MM.1S (cell line): ENCODE measurements around the gene THAP12.
"Not testable (repeated sequence)": the region's sequence is repeated elsewhere in the genome, so short reads cannot be mapped to it uniquely, and the experiment has no call there.

Experiments used
- DNase-seq: peaks from one replicate; pipeline ENCODE4 v3.0.0-alpha.2; 2015
- H2AFZ ChIP-seq: fragments of 300-600 bp; sonication (generic); 2 replicates; pipeline ENCODE4 v1.6.0; 2016; ENCODE audit warnings: antibody characterized with exemption, low read length
- H3F3A ChIP-seq: fragments of 300-600 bp; sonication (generic); 2 replicates; pipeline ENCODE4 v1.6.1; 2016; ENCODE audit warnings: mild to moderate bottlenecking, antibody characterized with exemption, low read length, moderate library complexity, mixed read lengths; ENCODE audit not compliant: insufficient read depth
- H3K27ac ChIP-seq: fragments of 300-600 bp; sonication (generic); 2 replicates; pipeline ENCODE4 v1.5.1; 2016; ENCODE audit warnings: mild to moderate bottlenecking, low read length
- H3K27me3 ChIP-seq: fragments of 300-600 bp; sonication (generic); replicated peaks from 2 replicates; pipeline ENCODE4 v1.6.0; 2016; ENCODE audit warnings: low read length; ENCODE audit not compliant: insufficient read depth
- H3K36me3 ChIP-seq: fragments of 300-600 bp; sonication (generic); replicated peaks from 2 replicates; pipeline ENCODE4 v1.6.1; 2016; ENCODE audit warnings: mild to moderate bottlenecking, low read length, mixed read lengths; ENCODE audit not compliant: insufficient read depth
- H3K4me1 ChIP-seq: fragments of 300-600 bp; sonication (generic); 2 replicates; pipeline ENCODE4 v1.6.1; 2016; ENCODE audit warnings: low read length, mixed read lengths
- H3K4me2 ChIP-seq: fragments of 300-600 bp; sonication (generic); 2 replicates; pipeline ENCODE4 v1.6.0; 2016; ENCODE audit warnings: low read depth, low read length
- H3K4me3 ChIP-seq: fragments of 300-600 bp; sonication (generic); 2 replicates; pipeline ENCODE4 v1.5.1; 2016; ENCODE audit warnings: low read length, mixed read lengths
- H3K79me2 ChIP-seq: fragments of 300-600 bp; sonication (generic); 2 replicates; pipeline ENCODE4 v1.6.1; 2016; ENCODE audit warnings: mixed run types, low read length, mixed read lengths
- H3K9ac ChIP-seq: fragments of 300-600 bp; sonication (generic); 2 replicates; pipeline ENCODE4 v1.6.1; 2016; ENCODE audit warnings: low read length, mixed read lengths
- H3K9me2 ChIP-seq: fragments of 300-600 bp; sonication (generic); replicated peaks from 2 replicates; pipeline ENCODE4 v1.6.1; 2016; ENCODE audit warnings: mild to moderate bottlenecking, low read length, mixed read lengths; ENCODE audit not compliant: insufficient read depth
- H3K9me3 ChIP-seq: fragments of 300-600 bp; sonication (generic); replicated peaks from 2 replicates; pipeline ENCODE4 v1.6.1; 2016; ENCODE audit warnings: mild to moderate bottlenecking, low read length, mixed read lengths; ENCODE audit not compliant: insufficient read depth
- H4K20me1 ChIP-seq: fragments of 300-600 bp; sonication (generic); 2 replicates; pipeline ENCODE4 v1.6.1; 2016; ENCODE audit warnings: mild to moderate bottlenecking, low read length, moderate library complexity, mixed read lengths; ENCODE audit not compliant: insufficient read depth
- CTCF ChIP-seq: fragments of 300-600 bp; sonication (generic); IDR thresholded peaks from 2 replicates; pipeline ENCODE4 v1.5.1; 2016; ENCODE audit warnings: antibody characterized with exemption, low read length, mixed read lengths
- EZH2 ChIP-seq: fragments of 300-600 bp; sonication (generic); optimal IDR thresholded peaks from 2 replicates; pipeline ENCODE3; 2017; ENCODE audit warnings: low read depth, mild to moderate bottlenecking, antibody characterized with exemption, low read length, mixed read lengths
- EZH2phosphoT487 ChIP-seq: fragments of 300-600 bp; sonication (generic); IDR thresholded peaks from 2 replicates; pipeline ENCODE4 v1.6.1; 2018; ENCODE audit warnings: antibody characterized with exemption, low read length

Gene THAP12

DNA sequence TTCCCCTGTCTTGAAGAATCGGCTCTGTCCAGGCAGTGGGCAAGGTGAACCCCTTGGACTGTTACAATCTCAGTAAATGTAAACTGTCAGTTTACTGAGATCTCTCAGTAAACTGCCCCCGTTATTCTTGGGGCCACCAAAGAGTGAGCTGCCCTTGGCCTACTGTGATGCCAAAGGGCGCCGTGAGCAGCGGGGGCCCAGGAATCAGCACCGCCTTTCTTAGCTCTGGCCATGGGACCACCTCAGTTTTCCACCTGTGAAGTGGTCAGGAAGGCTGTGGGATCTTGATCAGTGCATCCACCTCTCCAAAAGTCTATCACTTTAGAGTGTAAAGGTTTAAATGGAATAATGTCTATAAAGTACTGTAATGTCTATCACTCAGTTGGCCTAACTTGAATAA is 57.1 kb downstream of the THAP12 start:
- H3K4me2 ChIP-seq, result no peak overlapping the region
- no peaks in the 10 kb centered on the region for H3F3A ChIP-seq
- H3K79me2 ChIP-seq, result no peaks in the 10 kb centered on the region
- H2AFZ ChIP-seq, result no peak overlapping the region
- H3K27ac ChIP-seq, result no peak overlapping the region
- no peak for DNase-seq
- no peak overlapping the region for H3K4me3 ChIP-seq
- H3K27me3 ChIP-seq, result peaks cover 12% of the 10 kb centered on the region
- no peak overlapping the region for H3K9ac ChIP-seq
- no peaks in the 10 kb centered on the region for H3K4me1 ChIP-seq
- TF ChIP-seq EZH2phosphoT487 (no peak), CTCF (no peak), EZH2 (no peak)
- no peaks in the 10 kb centered on the region for H3K36me3 ChIP-seq
- H3K9me3 ChIP-seq, result no peaks in the 10 kb centered on the region
- H4K20me1 ChIP-seq, result no peaks in the 10 kb centered on the region
- no peaks in the 10 kb centered on the region for H3K9me2 ChIP-seq

DNA sequence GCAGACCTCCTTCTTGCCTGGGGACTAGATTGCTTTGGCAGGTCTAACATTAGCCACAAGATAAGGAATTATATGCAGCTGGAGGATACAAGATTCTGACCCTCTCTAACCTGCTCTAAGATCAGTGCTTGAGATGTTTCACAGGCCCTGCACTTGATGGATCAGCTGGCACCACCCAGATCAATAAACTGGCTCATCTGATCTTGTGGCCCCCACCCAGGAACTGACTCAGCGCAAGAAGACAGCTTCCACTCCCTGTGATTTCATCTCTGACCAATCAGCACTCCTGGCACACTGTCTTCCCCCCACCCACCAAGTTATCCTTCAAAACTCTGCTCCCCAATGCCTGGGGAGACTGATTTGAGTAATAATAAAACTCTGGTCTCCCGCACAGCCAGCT is 57.6 kb downstream of the THAP12 start:
- H3K9me2 ChIP-seq, DNase-seq, H3K4me3 ChIP-seq, H4K20me1 ChIP-seq, H3K4me2 ChIP-seq, H3K79me2 ChIP-seq, H3K27ac ChIP-seq, H3K9ac ChIP-seq, H3K4me1 ChIP-seq, H3F3A ChIP-seq, H2AFZ ChIP-seq, H3K9me3 ChIP-seq, H3K36me3 ChIP-seq: not testable (repeated sequence)
- H3K27me3 ChIP-seq, result peaks cover 12% of the 10 kb centered on the region

- H4K20me1 ChIP-seq, result no peaks in the 10 kb centered on the region
- H2AFZ ChIP-seq, result no peak overlapping the region
- peaks cover 12% of the 10 kb centered on the region for H3K27me3 ChIP-seq
- H3K36me3 ChIP-seq, result no peaks in the 10 kb centered on the region
- no peak overlapping the region for H3K9ac ChIP-seq
- no peak overlapping the region for H3K4me3 ChIP-seq
- no peak for TF ChIP-seq EZH2phosphoT487
- no peak for TF ChIP-seq CTCF
- no peak for TF ChIP-seq EZH2
- H3K9me3 ChIP-seq, result no peaks in the 10 kb centered on the region
- no peaks in the 10 kb centered on the region for H3K9me2 ChIP-seq
- H3K79me2 ChIP-seq, result no peaks in the 10 kb centered on the region
- no peaks in the 10 kb centered on the region for H3F3A ChIP-seq
- no peak for DNase-seq
- no peaks in the 10 kb centered on the region for H3K4me1 ChIP-seq
- no peak overlapping the region for H3K27ac ChIP-seq
- H3K4me2 ChIP-seq, result no peak overlapping the region
These were observed 58.0 kb downstream of the THAP12 start for GRCh38 chr11:76322942-76323341.

DNA sequence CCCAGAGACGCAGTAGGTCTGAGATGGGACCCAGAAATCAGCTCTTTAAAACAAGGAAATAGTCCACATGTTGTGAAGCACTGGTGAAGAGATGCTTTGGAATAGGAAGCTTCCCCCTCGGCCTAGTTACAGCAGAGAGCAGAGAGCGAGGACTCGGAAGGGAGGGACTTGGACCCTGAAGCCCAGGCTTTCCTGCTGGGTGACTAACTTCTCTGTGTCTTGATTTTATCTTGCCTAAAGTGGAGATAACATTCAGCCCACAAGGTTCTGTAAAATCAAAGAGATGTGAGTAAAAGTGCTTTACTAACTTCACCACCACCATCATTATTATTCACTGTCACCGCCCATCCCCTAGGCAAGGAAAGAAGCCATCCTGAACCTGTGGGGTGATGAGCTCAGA is 58.4 kb downstream of the THAP12 start:
- H2AFZ ChIP-seq, result no peak overlapping the region
- H3K27ac ChIP-seq, result no peak overlapping the region
- peaks cover 12% of the 10 kb centered on the region for H3K27me3 ChIP-seq
- no peak for TF ChIP-seq EZH2phosphoT487
- no peak for TF ChIP-seq EZH2
- no peak for TF ChIP-seq CTCF
- no peaks in the 10 kb centered on the region for H3K79me2 ChIP-seq
- no peak overlapping the region for H3K4me2 ChIP-seq
- H3K4me3 ChIP-seq, result no peak overlapping the region
- no peak for DNase-seq
- H3K4me1 ChIP-seq, result no peaks in the 10 kb centered on the region
- H3K9me3 ChIP-seq, result no peaks in the 10 kb centered on the region
- H4K20me1 ChIP-seq, result no peaks in the 10 kb centered on the region
- no peaks in the 10 kb centered on the region for H3F3A ChIP-seq
- no peak overlapping the region for H3K9ac ChIP-seq
- no peaks in the 10 kb centered on the region for H3K36me3 ChIP-seq
- H3K9me2 ChIP-seq, result no peaks in the 10 kb centered on the region
